NCI-H226 (cell line): ENCODE measurements around the gene CLEC4M.
A peak's percentile ranks its signal among the peaks of the same experiment; 100 is the strongest.
"Not testable (repeated sequence)": the region's sequence is repeated elsewhere in the genome, so short reads cannot be mapped to it uniquely, and the experiment has no call there.

ENCODE experiments used
- DNase-seq: peaks from one replicate; pipeline ENCODE4 v3.0.0-alpha.2; 2015

The CLEC4M gene

DNA sequence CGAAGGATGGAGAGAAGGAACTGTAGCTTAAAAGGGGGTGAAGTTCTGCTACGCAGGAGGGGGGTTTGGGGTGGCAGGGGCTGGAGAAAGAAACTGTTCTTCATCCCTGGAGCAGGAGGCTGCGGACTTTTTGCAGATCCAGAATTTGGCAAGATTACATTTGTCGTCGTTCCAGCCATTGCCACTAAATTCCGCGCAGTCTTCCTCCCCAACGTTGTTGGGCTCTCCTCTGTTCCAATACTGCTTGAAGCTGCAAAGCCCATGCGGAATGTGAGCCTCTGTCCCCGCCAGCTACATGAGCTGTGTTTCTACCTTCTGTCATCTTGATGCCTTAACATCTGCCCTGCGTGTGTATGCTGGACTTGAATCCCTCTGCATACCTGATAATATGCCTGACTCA, 20.1 kb upstream of the CLEC4M start:
- DNase-seq: no peak

DNA sequence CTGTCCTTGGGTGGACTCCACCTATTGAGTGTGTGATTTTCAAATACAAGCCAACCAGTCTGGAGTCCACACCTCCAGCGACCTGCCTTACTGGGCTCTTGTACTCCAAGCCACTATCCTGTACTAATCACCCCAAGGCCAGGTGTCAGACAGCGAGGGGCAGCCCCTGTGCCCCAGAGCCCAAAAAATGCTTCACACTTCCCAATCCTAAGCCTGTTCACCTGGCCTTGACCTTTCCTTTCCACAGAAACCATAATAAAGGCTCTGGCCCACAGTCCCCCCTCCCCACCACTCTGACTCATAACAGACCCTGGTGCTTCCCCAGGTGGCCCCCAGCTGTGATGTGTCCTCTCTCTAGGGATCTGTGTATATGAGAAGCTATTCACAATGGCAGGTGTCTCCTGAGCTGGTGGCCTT, 19.6 kb upstream of the CLEC4M start:
- DNase-seq: no peak

DNA sequence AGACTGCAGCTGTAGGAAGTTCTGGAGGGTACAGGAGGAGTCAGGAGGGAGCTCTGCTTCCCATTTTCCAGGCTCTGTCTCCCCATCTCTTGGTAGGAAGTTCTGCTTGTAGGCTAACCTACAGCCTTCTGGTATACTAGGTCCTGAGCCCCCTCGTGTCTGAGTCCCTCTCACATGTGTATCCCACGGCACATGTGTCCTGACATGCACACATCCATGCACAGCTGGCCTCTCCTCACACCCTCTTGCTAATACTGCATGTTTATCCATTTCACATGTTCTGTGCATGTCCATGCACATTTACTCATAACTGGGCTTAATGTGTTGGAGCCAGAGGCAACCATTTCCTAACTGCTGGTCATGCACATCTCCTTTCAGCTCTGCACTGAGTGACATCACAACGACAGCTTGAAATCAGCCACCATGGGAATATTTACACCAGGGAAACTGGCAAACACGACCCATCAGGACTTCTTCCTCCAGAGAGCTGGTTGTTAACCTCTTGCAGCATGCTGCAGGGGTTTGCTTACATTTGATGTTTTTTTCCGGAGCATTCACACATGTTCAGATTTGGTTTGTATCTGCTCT, 18.8 kb upstream of the CLEC4M start:
- no peak for DNase-seq

DNA sequence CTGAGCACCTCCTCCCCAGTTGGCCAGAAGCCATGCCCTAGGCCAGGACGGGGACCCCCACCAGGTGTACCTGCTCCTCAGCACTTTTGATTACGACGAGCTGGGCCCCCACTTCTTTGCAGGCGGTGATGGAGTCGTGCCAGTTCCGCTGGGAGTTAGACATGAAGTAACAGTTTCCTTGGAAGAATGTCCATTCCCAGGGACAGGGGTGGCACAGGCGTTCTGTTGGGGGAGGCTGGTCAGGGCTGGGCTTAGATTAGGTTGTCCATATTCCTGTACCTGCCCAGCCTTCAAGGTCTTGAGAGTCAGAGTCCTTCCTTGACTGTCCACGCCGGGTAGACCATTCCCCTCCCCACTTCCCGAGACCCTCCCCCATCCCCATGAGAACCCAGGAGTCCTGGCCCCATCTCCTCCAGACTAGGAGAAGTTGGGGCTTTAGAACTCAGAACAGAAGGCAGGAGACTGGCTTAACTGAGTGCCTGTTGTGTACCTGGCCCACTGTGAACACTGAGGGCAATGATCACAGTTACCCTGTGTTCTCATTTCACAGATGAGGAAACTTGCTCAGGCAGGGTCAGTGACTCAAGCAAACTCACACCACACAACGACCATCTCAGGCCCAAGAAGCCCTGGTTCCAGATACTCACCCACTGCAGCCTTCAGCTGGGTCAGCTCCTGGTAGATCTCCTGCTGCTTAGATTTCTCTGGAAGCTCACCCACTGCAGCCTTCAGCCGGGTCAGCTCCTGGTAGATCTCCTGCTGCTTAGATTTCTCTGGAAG, 18.0 kb upstream of the CLEC4M start:
- DNase-seq: no peak

DNA sequence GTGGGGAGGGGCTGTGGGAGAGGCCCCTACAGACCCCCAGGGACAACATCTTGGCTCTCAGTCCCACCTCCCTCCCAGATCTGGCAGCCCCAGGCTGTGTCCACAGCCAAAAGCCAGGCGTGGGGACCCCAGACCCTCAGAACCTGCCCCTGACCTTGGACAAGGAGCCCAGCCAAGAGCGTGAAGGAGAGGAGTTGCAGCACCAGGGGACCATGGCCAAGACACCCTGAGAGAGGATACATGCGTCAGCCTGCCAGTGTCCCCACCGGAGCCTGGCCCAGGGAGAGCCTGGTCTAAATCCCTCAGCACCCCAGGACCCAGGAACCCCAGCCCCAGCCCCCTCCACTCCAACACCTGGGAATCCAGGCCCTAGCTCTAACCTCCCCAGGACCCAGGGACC, 16.7 kb upstream of the CLEC4M start:
- DNase-seq: not testable (repeated sequence)

DNA sequence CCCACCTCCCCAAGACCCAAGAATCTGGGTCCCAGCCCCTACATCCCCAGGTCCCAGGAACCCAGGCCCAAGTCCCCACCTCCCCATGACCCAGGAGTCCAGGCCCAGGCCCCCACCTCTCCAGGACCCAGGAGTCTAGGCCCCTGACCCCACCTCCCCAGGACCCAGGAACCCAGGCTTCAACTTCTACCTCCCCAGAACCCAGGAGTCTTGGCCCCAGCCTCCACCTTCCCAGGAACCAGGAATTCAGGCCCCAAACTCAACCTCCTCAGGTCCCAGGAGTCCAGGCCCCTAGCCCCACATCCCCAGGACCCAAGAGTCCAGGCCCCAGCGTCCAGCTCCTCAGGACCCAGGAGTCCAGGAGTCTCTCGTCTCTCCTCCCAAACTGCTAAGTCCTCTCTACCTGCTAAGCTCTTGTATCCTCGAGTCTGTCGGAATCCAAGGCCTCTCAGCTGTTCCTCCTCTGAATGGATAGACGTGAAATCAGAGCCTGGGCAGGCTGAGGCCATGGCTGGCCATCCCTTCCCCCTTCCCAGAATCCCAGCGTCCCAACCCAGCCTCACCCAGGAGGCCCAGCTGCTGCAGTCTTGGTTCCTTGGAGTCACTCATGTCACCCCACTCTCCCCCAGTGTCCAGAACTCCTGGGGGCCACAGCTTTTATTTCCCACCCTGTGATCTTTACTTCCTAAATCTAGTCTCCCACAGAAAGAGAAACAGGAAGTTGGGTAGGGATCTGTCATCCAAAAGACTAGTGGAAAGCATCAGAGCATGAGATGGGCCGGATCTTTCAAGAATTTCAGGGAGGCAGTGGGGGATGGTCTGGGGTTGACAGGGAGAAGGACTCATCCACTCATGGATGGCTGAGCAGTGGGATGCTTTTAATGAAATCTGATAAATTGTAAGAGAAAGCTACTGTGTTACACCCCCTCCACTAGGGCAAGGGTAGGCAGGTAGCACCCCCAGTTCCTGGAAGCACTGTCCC, 15.8 kb upstream of the CLEC4M start, which contains the start of gene CD209:
Gene CD209, minus strand, starts transcription at position 632 of the 982 bp plus-strand sequence. Its CDS starts 23 bp downstream, at position 609.
- DNase-seq: no peak

DNA sequence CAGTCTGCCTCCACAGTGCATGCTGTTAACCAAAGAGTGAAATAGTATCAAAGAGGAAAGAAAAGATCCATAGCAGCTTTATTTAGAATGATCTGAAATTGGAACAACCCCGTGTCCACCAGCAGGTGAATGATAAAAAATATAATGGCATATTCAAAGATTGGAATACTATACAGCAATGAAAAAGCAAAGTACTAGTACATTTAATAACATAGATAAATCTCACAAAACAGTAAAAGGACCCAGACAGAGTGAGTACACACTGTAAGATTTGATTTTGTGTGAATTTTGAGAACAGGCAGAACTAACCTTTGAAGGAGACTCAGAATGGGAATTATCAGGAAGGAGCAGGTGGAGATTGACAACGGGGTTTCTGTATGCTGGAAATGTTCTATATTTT, 14.9 kb upstream of the CLEC4M start:
- no peak for DNase-seq

DNA sequence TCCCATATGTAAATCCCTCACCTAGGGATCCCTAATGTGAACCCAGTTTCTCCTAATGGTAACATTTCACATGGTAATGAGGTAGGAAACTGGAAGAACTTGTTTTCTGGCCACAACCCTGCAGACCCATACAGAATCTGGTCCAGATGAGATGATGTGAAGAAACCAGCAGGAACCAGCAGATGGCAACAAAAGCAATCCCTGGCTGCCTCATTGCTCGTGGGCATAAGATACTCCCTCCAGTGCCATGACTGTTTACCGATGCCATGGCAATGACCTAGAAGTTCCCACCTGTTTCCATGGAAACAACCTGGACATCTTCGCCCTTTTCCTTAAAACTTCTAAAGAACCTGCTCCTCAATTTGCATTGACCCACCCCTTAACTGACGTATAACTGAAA, 14.3 kb upstream of the CLEC4M start:
- no peak for DNase-seq

DNA sequence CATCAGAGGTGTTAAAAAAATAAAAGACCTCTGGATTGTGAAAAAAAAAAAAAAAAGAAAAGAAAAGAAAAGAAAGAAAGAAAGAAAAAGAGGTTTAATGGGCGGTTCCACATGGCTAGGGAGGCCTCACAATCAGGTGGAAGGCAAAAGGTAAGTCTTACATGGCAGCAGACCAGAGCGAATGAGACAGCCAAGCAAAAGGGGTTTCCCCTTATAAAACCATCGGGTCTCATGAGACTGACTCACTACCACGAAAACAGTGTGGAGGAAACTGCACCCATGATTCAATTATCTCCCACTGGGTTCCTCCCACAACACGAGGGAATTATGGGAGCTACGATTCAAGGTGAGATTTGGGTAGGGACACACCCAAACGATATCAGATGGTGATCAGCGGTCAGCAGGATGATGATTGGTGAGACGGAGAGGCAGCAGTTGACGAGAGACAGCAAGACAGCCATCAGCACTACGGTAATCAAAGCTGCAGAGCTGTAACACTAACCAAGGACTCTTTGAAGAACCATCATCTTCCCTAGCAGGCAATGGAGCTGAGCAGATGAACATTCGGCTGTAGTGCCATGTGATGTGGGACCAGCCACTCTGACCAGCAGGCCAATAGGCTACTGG, 11.8 kb upstream of the CLEC4M start:
- DNase-seq: no peak

DNA sequence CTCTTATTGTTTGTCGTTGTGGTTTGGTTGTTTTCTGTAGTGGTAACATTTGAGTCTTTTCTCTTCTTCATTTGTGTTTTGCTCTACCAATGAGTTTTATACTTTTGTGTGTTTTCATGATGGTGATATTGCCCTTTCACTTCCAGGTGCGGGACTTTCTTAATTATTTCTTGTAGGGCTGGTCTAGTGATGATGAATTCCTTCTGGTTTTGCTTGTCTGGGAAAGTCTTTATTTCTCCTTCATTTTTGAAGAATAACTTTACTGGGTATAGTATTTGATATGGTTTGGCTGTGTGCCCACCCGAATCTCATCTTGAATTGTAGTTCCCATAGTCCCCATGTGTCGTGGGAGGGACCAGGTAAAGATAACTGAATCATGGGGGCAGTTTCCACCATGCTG, 6.8 kb upstream of the CLEC4M start:
- no peak for DNase-seq

DNA sequence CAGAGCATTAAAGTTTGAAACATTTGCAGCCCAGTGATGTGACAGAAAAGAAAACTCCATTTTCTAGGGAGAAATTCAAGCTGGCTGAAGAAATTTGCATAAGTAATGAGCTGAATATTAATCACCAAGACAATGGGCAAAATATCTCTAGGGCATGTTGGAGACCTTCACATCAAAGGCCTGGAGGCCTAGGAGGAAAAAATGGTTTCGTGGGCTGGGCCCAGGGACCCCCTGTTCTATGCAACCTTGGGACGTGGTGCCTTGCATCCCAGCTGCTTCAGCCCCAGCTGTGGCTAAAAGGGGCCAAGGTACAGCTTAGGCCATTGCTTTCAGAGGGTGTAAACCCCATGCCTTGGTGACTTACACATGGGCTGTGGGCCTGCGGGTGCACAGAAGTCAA, 5.7 kb upstream of the CLEC4M start:
- no peak for DNase-seq

DNA sequence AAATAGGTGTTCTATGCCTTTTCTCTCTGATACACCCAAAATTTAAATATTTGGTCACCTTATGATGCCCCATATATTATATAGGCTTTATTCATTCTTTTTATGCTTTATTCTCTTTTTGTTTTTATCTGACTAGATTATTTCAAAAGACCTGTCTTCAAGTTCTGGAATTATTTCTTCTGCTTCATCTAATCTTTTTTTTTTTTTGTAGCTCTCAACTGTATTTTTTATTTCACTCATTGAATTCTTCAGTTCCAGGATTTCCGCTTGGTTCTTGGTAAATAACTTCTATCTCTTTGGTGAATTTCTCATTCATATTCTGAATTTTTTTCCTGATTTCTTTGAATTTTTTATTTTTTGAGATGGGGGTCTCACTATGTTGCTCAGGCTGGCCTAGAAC, 3.9 kb upstream of the CLEC4M start:
- no peak for DNase-seq

DNA sequence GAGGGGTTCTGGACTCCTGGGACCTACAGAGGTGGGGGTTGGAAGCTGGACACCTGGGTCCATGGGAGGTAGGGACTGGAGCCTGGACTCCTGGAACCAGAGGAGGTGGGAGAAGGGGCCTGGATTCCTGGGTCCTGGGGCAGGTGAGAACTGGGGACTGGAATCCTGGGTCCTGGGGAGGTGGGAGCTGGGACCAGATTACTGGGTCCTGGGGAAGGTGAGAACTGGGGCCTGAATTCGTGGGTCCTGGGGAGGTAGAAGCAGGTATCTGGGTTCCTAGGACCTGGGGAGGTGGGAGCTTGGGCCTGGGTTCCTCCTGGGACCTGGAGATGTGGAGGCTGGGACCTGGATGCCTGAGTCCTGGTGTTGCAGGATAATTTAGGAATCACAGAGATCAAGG, 653 bp downstream of the CLEC4M start:
- no peak for DNase-seq

DNA sequence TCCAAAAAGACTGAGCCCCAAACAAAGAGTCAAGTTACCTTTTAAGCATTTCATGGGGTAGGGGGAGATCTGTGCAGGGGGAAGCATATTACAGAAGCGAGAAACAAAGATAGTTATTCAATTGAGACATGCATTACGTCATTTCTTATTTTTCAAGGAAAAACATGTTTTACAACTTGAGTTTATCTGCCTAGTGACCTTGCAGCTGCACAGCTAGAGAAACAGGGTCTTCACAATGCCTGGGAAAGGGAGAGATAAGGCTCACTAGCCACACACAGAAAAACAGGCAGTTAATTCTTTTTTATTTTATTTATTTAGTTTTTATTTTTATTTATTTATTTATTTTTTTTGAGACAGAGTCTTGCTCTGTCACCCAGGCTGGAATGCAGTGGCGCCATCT, 1.1 kb downstream of the CLEC4M start:
- DNase-seq: not testable (repeated sequence)

DNA sequence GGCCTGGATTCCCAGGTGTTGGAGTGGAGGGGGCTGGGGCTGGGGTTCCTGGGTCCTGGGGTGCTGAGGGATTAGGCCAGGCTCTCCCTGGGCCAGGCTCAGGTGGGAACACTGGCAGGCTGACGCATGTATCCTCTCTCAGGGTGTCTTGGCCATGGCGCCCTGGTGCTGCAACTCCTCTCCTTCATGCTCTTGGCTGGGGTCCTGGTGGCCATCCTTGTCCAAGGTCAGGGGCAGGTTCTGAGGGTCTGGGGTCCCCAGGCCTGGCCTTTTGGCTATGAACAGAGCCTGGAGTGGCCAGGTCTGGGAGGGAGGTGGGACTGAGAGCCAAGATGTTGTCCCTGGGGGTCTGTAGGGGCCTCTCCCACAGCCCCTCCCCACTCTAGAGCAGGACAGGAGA, 2.0 kb downstream of the CLEC4M start:
- DNase-seq: not testable (repeated sequence)

DNA sequence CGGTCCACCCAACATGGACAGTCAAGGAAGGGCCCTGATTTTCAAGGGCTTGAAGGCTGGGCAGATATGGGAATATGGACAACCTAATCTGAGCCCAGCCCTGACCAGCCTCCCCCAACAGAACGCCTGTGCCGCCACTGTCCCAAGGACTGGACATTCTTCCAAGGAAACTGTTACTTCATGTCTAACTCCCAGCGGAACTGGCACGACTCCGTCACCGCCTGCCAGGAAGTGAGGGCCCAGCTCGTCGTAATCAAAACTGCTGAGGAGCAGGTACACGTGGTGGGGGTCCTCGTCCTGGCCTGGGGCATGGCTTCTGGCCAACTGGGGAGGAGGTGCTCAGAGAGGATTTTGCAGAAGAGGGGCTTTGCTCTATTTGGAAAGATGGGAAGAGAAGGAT, 3.5 kb downstream of the CLEC4M start:
- no peak for DNase-seq

DNA sequence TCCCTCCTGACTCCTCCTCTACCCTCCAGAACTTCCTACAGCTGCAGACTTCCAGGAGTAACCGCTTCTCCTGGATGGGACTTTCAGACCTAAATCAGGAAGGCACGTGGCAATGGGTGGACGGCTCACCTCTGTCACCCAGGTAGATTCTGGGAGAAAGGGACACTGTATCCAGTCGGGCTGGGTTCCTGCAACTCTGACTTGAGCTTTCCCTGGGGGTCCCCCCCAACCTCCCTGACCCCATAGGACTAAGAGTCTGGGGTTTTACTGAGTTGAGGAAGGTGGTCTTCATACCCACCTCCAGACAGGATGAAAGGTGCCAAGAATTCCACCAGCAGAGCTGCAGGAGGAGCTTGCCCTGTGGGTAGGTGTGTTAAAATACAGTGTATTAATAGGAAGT, 4.4 kb downstream of the CLEC4M start:
- DNase-seq: no peak

DNA sequence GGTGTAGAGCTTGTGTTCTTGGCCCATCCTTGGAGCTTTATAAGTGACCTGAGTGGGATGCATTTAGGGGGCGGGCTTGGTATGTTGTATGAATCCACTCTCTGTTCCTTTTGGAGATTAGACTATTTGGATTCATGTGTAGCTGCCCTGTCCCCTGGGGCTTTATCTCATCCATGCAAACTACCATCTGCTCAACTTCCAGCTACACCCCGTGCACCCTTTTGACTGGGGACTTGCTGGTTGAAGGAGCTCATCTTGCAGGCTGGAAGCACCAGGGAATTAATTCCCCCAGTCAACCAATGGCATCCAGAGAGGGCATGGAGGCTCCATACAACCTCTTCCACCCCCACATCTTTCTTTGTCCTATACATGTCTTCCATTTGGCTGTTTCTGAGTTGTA, 6.1 kb downstream of the CLEC4M start:
- DNase-seq: no peak

DNA sequence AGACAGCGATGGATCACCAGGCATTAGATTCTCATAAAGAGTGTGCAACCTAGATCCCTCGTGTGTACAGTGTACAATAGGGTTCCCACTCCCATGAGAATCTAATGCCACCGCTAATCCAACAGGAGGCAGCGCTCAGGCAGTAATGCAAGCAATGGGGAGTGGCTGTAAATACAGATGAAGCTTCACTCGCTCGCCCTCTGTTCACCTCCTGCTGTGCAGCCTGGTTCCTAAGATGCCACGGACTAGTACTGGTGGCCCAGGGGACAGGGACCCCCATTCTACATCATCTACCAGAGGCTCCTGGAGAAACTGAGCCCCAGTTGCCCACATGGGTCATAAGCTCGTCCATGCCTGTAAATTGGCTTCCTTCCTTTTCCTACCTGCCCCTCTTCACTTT, 8.0 kb downstream of the CLEC4M start:
- no peak for DNase-seq

DNA sequence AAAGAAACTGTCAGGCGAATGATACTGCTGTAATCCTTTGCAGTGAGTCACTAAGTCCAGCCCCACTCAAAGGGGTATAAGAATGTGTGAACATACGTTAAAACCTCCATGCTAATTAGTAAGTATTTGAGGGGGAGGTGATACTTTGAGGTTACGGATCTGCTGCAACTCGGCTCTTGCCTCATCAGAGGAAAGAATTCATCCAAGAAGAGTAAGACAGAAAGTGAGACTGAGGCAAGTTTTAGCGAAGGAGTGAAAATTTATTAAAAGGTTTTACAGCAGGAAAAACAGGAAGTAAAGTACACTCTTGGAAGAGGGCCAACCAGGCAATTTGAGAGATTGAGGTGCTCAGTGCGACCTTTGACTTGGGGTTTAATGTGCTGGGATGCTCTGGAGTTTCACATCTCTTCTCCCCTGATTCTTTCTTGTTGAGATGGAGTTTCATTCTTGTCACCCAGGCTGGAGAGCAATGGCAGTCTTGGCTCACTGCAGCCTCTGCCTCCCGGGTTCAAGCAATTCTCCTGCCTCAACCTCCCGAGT, 9.8 kb downstream of the CLEC4M start:
- DNase-seq: peak; percentile 69

DNA sequence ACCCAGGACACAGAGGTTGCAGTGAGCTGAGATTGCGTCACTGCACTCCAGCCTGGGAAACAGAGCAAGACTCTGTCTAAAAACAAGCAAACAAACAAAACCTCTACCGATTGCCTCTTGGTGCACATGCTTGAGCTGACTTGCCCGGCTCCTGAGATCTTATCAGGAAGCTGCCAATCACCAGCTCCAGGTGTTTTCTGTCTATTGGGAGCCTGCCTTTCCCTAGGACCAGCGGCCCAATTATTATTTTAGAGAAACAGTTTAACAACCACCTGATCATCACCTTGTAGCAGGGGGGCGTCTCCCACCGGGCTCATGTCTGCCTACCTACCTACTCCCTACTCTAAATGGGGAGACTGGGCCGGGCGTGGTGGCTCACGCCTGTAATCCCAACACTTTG, 10.8 kb downstream of the CLEC4M start:
- DNase-seq: no peak

DNA sequence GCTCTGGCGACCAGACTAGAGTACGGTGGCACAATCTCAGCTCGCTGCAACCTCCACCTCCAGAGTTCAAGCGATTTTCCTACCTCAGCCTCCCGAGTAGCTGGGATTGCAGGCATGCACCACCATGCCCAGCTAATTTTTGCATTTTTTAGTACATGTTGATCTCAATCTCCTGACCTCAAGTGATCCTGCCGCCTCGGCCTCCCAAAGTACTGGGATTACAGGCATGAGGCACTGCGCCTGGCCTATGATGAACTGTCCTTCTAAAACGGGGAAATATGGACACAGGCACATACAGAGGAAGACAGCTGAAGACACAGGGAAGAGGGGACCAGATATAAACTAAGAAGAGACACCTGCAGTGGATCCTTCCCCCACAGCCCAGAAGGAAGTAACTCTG, 12.7 kb downstream of the CLEC4M start:
- no peak for DNase-seq

DNA sequence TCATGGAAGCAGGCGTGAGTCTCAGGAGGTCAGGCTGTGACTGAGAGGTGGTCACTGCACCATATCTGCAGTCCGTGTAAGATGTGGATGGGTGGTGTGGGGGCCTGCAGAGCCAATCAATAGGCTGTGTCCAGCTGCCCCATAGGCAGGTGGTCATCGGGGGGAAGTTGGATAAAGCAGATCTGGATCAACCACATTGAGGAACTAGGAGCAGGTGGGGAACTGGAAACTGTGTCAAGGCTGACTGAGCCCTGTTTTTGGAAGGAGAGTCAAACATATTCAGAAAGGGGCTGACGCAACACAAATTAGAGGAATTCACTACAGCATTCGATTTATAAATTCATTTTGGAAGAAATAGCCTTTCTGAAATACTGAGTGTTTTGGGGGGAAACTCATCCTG, 15.0 kb downstream of the CLEC4M start:
- DNase-seq: no peak
